Activated CD4-positive, alpha-beta T cell treated with anti-CD3 and anti-CD28 coated beads for 36 hours (primary cell): ENCODE results near the gene TRUB2. TPM values are rescaled to one million over a fixed set of nuclear protein-coding genes. Genes with fewer than 3 reads are reported as not detected.
"Not testable (repeated sequence)": the region's sequence is repeated elsewhere in the genome, so short reads cannot be mapped to it uniquely, and the experiment has no call there.

Source experiments
- ATAC-seq: fragments of 200-7000 bp; cut with Tn5 transposase; one replicate; pipeline ENCODE4 v1.10.0; 2021; ENCODE audit warnings: mild to moderate bottlenecking, moderate library complexity
- CTCF ChIA-PET: fragments of 350-600 bp; sonication (Branson Sonifier 250); formaldehyde crosslinking; loops from one replicate; lab custom pipeline; 2021; ENCODE audit warnings: antibody characterized with exemption; lab: Charles Lee
- POLR2A ChIA-PET: fragments of 350-600 bp; sonication (Branson Sonifier 250); formaldehyde crosslinking; loops from one replicate; lab custom pipeline; 2021; ENCODE audit warnings: antibody characterized with exemption, inconsistent platforms; lab: Charles Lee
- DNase-seq: peaks from one replicate; pipeline ENCODE4 v3.0.0-alpha.2; 2020
- H3K27ac Mint-ChIP-seq: one replicate; pipeline ENCODE4 v1.8.0; 2021; ENCODE audit warnings: mixed read lengths
- H3K27me3 Mint-ChIP-seq: one replicate; pipeline ENCODE4 v1.8.0; 2021; ENCODE audit warnings: mixed read lengths
- H3K36me3 Mint-ChIP-seq: one replicate; pipeline ENCODE4 v1.8.0; 2021; ENCODE audit warnings: low read depth, mixed read lengths
- H3K4me1 Mint-ChIP-seq: one replicate; pipeline ENCODE4 v1.8.0; 2021; ENCODE audit warnings: mixed read lengths
- H3K4me3 Mint-ChIP-seq: one replicate; pipeline ENCODE4 v1.8.0; 2021; ENCODE audit warnings: mild to moderate bottlenecking, moderate library complexity, mixed read lengths
- H3K9me3 Mint-ChIP-seq: one replicate; pipeline ENCODE4 v1.8.0; 2021; ENCODE audit warnings: low read depth, mixed read lengths
- intact Hi-C, 2 experiments: fragments of 100-400 bp; cut with DNase I in 1 of 2; cut with micrococcal nuclease in 1 of 2; formaldehyde crosslinking; loops; one replicate each; pipeline versions ENCODE4 v1.14.2 to v1.15.1; 2022 to 2024; cut with DNase I, micrococcal nuclease
- total RNA-seq, 2 experiments: library from RNA; stranded (reverse); gene quantifications; one replicate each; pipeline ENCODE4 v1.2.3, GENCODE V29; 2021

TRUB2 gene
- total RNA-seq, 2 experiments from 2014 or later, result 29.5 to 37.5 TPM

GRCh38 chr9:128341435-128341849 lies 19.2 kb upstream of the TRUB2 start:
- Mint-ChIP-seq H3K4me1 (peaks cover 6% of the 10 kb centered on the region), H3K36me3 (peaks cover 9% of the 10 kb centered on the region), H3K9me3 (no peaks in the 10 kb centered on the region), H3K4me3 (peak overlapping the region; percentile 88), H3K27ac (peak overlapping the region; percentile 83), H3K27me3 (no peaks in the 10 kb centered on the region)
- intact Hi-C loops, result loop anchor here (1.0 to 5.0 kb wide), 3 partner anchors 44 to 150 kb away; partner anchors contain the start of gene CIZ1 (in 1 of the 2)
- ChIA-PET CTCF (interaction anchor here (0.6 to 1.7 kb wide), 27 partner anchors 9 to 323 kb away, joined by 3 to 13 read pairs (median 4); partner anchors contain the start of genes GOLGA2, SWI5 and URM1), POLR2A (interaction anchor here (0.5 to 1.2 kb wide), 5 partner anchors 18 to 274 kb away, joined by 3 read pairs; no protein-coding TSS in a partner anchor)
- ATAC-seq (peak; percentile 69), DNase-seq (peak; percentile 84)

- H3K4me1 Mint-ChIP-seq, result peaks cover 6% of the 10 kb centered on the region
- ATAC-seq (peak; percentile 45), DNase-seq (peak; percentile 34)
- intact Hi-C loops, result loop anchor here (1.0 to 5.0 kb wide), 18 partner anchors 18 to 695 kb away; partner anchors contain the start of genes BBLN (in 1 of the 2), CIZ1 (in 1 of the 2), COQ4 (in 1 of the 2) and DNM1 (in 1 of the 2)
- peak overlapping the region; percentile 88 for H3K4me3 Mint-ChIP-seq
- no peaks in the 10 kb centered on the region for H3K27me3 Mint-ChIP-seq
- peak overlapping the region; percentile 83 for H3K27ac Mint-ChIP-seq
- H3K9me3 Mint-ChIP-seq, result no peaks in the 10 kb centered on the region
- H3K36me3 Mint-ChIP-seq, result peaks cover 9% of the 10 kb centered on the region
- POLR2A ChIA-PET, result interaction anchor here (0.5 to 1.2 kb wide), 5 partner anchors 18 to 273 kb away, joined by 3 read pairs; no protein-coding TSS in a partner anchor
- CTCF ChIA-PET, result interaction anchor here (0.6 to 1.7 kb wide), 27 partner anchors 9 to 292 kb away, joined by 3 to 13 read pairs (median 4); partner anchors contain the start of genes GOLGA2, SWI5 and URM1
Measured at GRCh38 chr9:128340691-128341434, 18.6 kb upstream of the TRUB2 start.

GRCh38 chr9:128339761-128340690 lies 17.8 kb upstream of the TRUB2 start, which contains the start of gene SLC27A4:
SLC27A4 (plus strand) TSS chr9:128340527; CDS start chr9:128343133, 2,606 bp downstream.
- ChIA-PET CTCF (interaction anchor here (0.6 to 1.4 kb wide), 3 partner anchors 20 to 1778 kb away, joined by 3 to 5 read pairs (median 3); no protein-coding TSS in a partner anchor), POLR2A (interaction anchor here (0.6 kb wide), 2 partner anchors 20 to 587 kb away, joined by 3 to 7 read pairs; no protein-coding TSS in a partner anchor)
- ATAC-seq (peak; percentile 93), DNase-seq (peak; percentile 88)
- Mint-ChIP-seq H3K9me3 (no peaks in the 10 kb centered on the region), H3K27ac (peak within 1 kb of the TSS; percentile 83), H3K27me3 (no peaks in the 10 kb centered on the region), H3K4me3 (peak within 1 kb of the TSS; percentile 88), H3K36me3 (peaks cover 9% of the 10 kb centered on the region), H3K4me1 (peaks cover 6% of the 10 kb centered on the region)
- intact Hi-C loops, result loop anchor here (1.0 to 5.0 kb wide), 16 partner anchors 17 to 696 kb away; partner anchors contain the start of genes BBLN (in 1 of the 2), COQ4 (in 1 of the 2), DNM1 (in 1 of the 2) and DYNC2I2 (in 1 of the 2)

GRCh38 chr9:128338852-128339614 lies 16.8 kb upstream of the TRUB2 start:
- H3K4me1 Mint-ChIP-seq, DNase-seq, H3K27me3 Mint-ChIP-seq, H3K27ac Mint-ChIP-seq, ATAC-seq, H3K36me3 Mint-ChIP-seq, intact Hi-C loops, H3K9me3 Mint-ChIP-seq: not testable (repeated sequence)
- ChIA-PET CTCF (interaction anchor here (1.1 to 1.4 kb wide), 2 partner anchors 21 to 44 kb away, joined by 3 to 5 read pairs; no protein-coding TSS in a partner anchor), POLR2A (interaction anchor here (0.6 kb wide), 3 partner anchors 19 to 588 kb away, joined by 3 to 7 read pairs (median 3); no protein-coding TSS in a partner anchor)
- H3K4me3 Mint-ChIP-seq, result peak overlapping the region; percentile 88

- Mint-ChIP-seq H3K27me3 (no peaks in the 10 kb centered on the region), H3K4me1 (peaks cover 6% of the 10 kb centered on the region), H3K36me3 (peaks cover 7% of the 10 kb centered on the region), H3K27ac (no peak overlapping the region), H3K9me3 (no peaks in the 10 kb centered on the region), H3K4me3 (no peak overlapping the region)
- ATAC-seq (no peak), DNase-seq (no peak)
- intact Hi-C loops, result no loop called here
- ChIA-PET CTCF (interaction anchor here (1.1 kb wide), 1 partner anchor 42 kb away, joined by 3 read pairs; no protein-coding TSS in a partner anchor), POLR2A (no interaction called here)
Measured at GRCh38 chr9:128337936-128338335, 15.7 kb upstream of the TRUB2 start.

GRCh38 chr9:128335914-128336313 lies 13.7 kb upstream of the TRUB2 start:
- Mint-ChIP-seq H3K4me1 (peaks cover 2% of the 10 kb centered on the region), H3K9me3 (no peaks in the 10 kb centered on the region), H3K36me3 (peaks cover 10% of the 10 kb centered on the region), H3K27me3 (no peaks in the 10 kb centered on the region), H3K27ac (no peak overlapping the region), H3K4me3 (no peak overlapping the region)
- CTCF ChIA-PET, result no interaction called here
- intact Hi-C loops, result no loop called here
- no peak for ATAC-seq
- POLR2A ChIA-PET, result no interaction called here
- no peak for DNase-seq

GRCh38 chr9:128335161-128335560 lies 12.9 kb upstream of the TRUB2 start:
- Mint-ChIP-seq H3K27ac (no peak overlapping the region), H3K27me3 (no peaks in the 10 kb centered on the region), H3K9me3 (no peaks in the 10 kb centered on the region), H3K36me3 (peaks cover 11% of the 10 kb centered on the region), H3K4me3 (no peak overlapping the region), H3K4me1 (peaks cover 2% of the 10 kb centered on the region)
- no peak for ATAC-seq
- intact Hi-C loops, result no loop called here
- CTCF ChIA-PET, result interaction anchor here (0.9 kb wide), 1 partner anchor 17 kb away, joined by 3 read pairs; no protein-coding TSS in a partner anchor
- POLR2A ChIA-PET, result no interaction called here
- no peak for DNase-seq

GRCh38 chr9:128333451-128333869 lies 11.2 kb upstream of the TRUB2 start:
- no peak for DNase-seq
- no peak overlapping the region for H3K27ac Mint-ChIP-seq
- POLR2A ChIA-PET, result no interaction called here
- intact Hi-C loops, result no loop called here
- no peaks in the 10 kb centered on the region for H3K27me3 Mint-ChIP-seq
- no peaks in the 10 kb centered on the region for H3K9me3 Mint-ChIP-seq
- CTCF ChIA-PET, result no interaction called here
- H3K4me3 Mint-ChIP-seq, result no peak overlapping the region
- peaks cover 11% of the 10 kb centered on the region for H3K36me3 Mint-ChIP-seq
- ATAC-seq, result no peak
- no peaks in the 10 kb centered on the region for H3K4me1 Mint-ChIP-seq

- ChIA-PET POLR2A (no interaction called here), CTCF (no interaction called here)
- Mint-ChIP-seq H3K9me3 (no peaks in the 10 kb centered on the region), H3K4me3 (no peak overlapping the region), H3K36me3 (peaks cover 19% of the 10 kb centered on the region), H3K27me3 (no peaks in the 10 kb centered on the region), H3K4me1 (peaks cover 19% of the 10 kb centered on the region), H3K27ac (peak overlapping the region; percentile 10)
- ATAC-seq (no peak), DNase-seq (no peak)
- intact Hi-C loops, result no loop called here
Measured at GRCh38 chr9:128325629-128326028, 3.4 kb upstream of the TRUB2 start.

- Mint-ChIP-seq H3K4me1 (peaks cover 19% of the 10 kb centered on the region), H3K36me3 (peaks cover 19% of the 10 kb centered on the region), H3K27me3 (no peaks in the 10 kb centered on the region), H3K27ac (no peak overlapping the region), H3K9me3 (no peaks in the 10 kb centered on the region), H3K4me3 (peak overlapping the region; percentile 87)
- ATAC-seq (no peak), DNase-seq (no peak)
- CTCF ChIA-PET, result interaction anchor here (0.7 to 2.0 kb wide), 3 partner anchors 17 to 46 kb away, joined by 3 to 9 read pairs (median 4); no protein-coding TSS in a partner anchor
- intact Hi-C loops, result loop anchor here (5.0 kb wide), 3 partner anchors 132 to 607 kb away; partner anchors contain the start of genes CIZ1 (in 1 of the 2), PTGES2 (in 1 of the 2), PTRH1 (in 1 of the 2) and TTC16 (in 1 of the 2)
- POLR2A ChIA-PET, result interaction anchor here (0.7 kb wide), 2 partner anchors 25 to 38 kb away, joined by 3 read pairs; no protein-coding TSS in a partner anchor
Measured at GRCh38 chr9:128324401-128324800, 2.2 kb upstream of the TRUB2 start.
